ENCODE results near the gene FBXO17.

GRCh38 chr19:38985262-38985661 is 9.7 kb upstream of the FBXO17 start:
- TF ChIP-seq POLR2A (IDR thresholded peaks at IDR 0.05) (no peak), CTCF (IDR thresholded peaks at IDR 0.05) (no peak)
